Spleen (tissue), 7 donors: ENCODE data around the gene UBE2V1.

Experiments
- POLR2AphosphoS5 ChIP-seq, 3 donors: sonication (generic); formaldehyde crosslinking; IDR thresholded peaks; one replicate each; pipeline ENCODE4 v1.5.1; 2017; ENCODE audit warnings: antibody characterized with exemption in 3 of 3
- TF ChIP-seq, protein P1 (sequence below), 11 experiments: fragments of 200-600 bp in 7 of 11; fragments of 450-650 bp in 4 of 11; sonication (generic) in 4 of 11; IDR thresholded peaks in 8 of 11; conservative IDR thresholded peaks in 3 of 11; 1 replicate in 7 of 11; 2 replicates in 4 of 11; pipeline versions ENCODE4 v1.4.0 to v1.8.0; 2016 to 2021; ENCODE audit warnings: antibody characterized with exemption in 11 of 11, inconsistent platforms in 4 of 11, mild to moderate bottlenecking in 1 of 11
- donor health status: DM: no; HTN: no; CAD: no; lungs with moderate emphysema.
- donor health status: DM: no; HTN: no; CAD: no.
- donor health status: DM: no; HTN: no; CAD: no.

- TF ChIP-seq, protein P1, sequence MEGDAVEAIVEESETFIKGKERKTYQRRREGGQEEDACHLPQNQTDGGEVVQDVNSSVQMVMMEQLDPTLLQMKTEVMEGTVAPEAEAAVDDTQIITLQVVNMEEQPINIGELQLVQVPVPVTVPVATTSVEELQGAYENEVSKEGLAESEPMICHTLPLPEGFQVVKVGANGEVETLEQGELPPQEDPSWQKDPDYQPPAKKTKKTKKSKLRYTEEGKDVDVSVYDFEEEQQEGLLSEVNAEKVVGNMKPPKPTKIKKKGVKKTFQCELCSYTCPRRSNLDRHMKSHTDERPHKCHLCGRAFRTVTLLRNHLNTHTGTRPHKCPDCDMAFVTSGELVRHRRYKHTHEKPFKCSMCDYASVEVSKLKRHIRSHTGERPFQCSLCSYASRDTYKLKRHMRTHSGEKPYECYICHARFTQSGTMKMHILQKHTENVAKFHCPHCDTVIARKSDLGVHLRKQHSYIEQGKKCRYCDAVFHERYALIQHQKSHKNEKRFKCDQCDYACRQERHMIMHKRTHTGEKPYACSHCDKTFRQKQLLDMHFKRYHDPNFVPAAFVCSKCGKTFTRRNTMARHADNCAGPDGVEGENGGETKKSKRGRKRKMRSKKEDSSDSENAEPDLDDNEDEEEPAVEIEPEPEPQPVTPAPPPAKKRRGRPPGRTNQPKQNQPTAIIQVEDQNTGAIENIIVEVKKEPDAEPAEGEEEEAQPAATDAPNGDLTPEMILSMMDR (IDR thresholded peaks at IDR 0.05 in 8 of 11, conservative IDR thresholded peaks at IDR 0.05 in 3 of 11): no peak
- no peak for TF ChIP-seq POLR2AphosphoS5 (IDR thresholded peaks at IDR 0.05)
Observed at GRCh38 chr20:50096237-50096636, 16.7 kb downstream of the UBE2V1 start.
